Measurements from ENCODE around the gene CAMKMT. TPM values are rescaled to one million over a fixed set of nuclear protein-coding genes. Genes with fewer than 3 reads are reported as not detected.

The CAMKMT gene
- total RNA-seq, 4 donors from 2014 or later: 2.9 to 18.8 (median 11.2) TPM

DNA sequence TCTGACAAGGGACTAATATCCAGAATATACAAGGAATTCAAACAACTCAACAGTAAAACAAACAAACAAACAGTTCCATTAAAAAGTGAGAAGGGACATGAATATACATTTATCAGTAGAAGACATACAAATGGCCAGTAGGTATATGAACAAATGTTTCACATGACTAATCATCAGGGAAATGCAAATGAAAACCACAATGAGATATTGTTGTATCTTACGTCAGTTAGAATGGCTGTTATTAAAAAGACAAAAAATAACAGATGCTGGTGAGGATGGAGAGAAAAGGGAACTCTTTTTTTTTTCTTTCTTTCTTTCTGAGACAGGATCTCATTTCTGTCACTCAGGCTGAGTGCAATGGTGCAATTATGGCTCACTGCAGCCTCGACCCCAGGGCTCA is 175.5 kb downstream of the CAMKMT start:
- Histone ChIP-seq H3K27me3 (no peaks in the 10 kb centered on the region), H3K4me3 (no peak overlapping the region), H3K9me3 (no peaks in the 10 kb centered on the region), H3K36me3 (no peaks in the 10 kb centered on the region), H3K27ac (no peak overlapping the region), H3K4me1 (no peaks in the 10 kb centered on the region)
- intact Hi-C loops (cut with DNase I; ENCODE audit: low total_unique reads): no loop called here
- no peak for DNase-seq
- TF ChIP-seq POLR2A (IDR thresholded peaks at IDR 0.05): no peak
- TF ChIP-seq, protein P1, sequence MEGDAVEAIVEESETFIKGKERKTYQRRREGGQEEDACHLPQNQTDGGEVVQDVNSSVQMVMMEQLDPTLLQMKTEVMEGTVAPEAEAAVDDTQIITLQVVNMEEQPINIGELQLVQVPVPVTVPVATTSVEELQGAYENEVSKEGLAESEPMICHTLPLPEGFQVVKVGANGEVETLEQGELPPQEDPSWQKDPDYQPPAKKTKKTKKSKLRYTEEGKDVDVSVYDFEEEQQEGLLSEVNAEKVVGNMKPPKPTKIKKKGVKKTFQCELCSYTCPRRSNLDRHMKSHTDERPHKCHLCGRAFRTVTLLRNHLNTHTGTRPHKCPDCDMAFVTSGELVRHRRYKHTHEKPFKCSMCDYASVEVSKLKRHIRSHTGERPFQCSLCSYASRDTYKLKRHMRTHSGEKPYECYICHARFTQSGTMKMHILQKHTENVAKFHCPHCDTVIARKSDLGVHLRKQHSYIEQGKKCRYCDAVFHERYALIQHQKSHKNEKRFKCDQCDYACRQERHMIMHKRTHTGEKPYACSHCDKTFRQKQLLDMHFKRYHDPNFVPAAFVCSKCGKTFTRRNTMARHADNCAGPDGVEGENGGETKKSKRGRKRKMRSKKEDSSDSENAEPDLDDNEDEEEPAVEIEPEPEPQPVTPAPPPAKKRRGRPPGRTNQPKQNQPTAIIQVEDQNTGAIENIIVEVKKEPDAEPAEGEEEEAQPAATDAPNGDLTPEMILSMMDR (IDR thresholded peaks at IDR 0.05): no peak

DNA sequence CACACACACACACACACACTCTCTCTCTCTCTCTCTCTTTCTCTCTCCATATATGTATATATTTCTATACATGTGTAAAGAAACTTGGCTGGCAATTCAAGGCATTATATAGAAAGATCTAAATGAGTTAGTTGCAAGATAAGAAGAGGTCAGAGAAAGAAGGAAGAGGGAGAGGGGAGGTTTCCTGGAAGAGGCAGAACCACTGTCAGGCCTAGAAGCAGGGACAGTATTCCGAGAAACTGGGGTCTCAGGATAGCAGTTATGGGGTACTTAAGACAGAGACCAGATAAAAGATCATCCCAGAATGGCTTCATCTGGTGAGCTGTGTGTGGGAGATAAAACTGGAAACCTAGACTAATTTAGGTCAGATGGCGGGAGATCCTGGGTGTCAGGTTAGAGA is 180.8 kb downstream of the CAMKMT start:
- no peaks in the 10 kb centered on the region for H3K27me3 ChIP-seq
- no peak for TF ChIP-seq POLR2A (IDR thresholded peaks at IDR 0.05)
- TF ChIP-seq, protein P1 (IDR thresholded peaks at IDR 0.05): no peak
- H3K36me3 ChIP-seq: no peaks in the 10 kb centered on the region
- H3K27ac ChIP-seq: no peak overlapping the region
- no peak overlapping the region for H3K4me3 ChIP-seq
- H3K9me3 ChIP-seq: no peaks in the 10 kb centered on the region
- no peak for DNase-seq
- no peaks in the 10 kb centered on the region for H3K4me1 ChIP-seq
- intact Hi-C loops (cut with DNase I; ENCODE audit: low total_unique reads): no loop called here

DNA sequence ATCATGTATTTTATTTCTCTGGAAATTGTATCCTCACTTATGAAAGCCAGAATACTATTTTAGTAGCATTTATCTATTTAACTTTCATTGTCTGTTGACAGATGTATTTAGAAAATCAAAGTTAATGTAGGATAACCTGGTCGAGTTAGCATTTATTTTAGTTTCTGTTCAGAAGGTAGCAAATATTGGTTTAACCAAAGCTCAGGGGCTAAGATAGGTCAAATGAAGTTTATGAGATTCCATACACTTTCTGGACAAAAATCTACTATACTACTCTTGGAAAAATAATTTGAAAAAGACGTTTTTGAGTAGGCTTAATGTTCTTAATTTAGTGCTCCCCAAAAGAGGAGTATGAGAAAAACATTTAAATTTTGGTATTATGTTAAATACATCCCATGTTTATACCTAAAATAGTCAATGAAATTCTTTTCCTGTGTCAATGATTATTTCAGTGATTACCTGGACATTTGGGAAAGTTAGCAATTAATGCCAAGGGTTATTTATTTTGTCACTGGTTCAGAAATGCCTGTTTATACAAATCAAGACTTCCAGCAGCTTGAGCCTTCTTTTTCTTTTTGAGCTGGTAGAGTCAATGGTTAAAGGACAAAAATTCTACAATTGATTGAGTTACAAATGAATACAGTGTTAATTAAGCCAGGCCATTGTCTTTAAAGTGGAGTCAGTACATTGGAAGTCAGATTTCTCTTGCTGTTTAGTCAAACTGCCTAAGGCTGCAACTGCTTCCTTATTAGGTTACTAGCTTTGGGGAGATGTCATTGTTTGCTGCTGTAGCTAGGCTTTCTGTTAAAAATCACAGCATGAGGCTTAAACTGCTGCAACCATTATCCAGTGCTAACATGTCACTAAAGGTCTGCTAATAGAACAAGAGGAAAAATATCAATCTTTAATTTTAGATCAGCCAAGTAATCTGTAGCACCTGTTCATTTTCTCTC is 182.3 kb downstream of the CAMKMT start:
- H3K27ac ChIP-seq: no peak overlapping the region
- TF ChIP-seq POLR2A (IDR thresholded peaks at IDR 0.05): no peak
- TF ChIP-seq, protein P1 (IDR thresholded peaks at IDR 0.05): no peak
- intact Hi-C loops (cut with DNase I; ENCODE audit: low total_unique reads): no loop called here

DNA sequence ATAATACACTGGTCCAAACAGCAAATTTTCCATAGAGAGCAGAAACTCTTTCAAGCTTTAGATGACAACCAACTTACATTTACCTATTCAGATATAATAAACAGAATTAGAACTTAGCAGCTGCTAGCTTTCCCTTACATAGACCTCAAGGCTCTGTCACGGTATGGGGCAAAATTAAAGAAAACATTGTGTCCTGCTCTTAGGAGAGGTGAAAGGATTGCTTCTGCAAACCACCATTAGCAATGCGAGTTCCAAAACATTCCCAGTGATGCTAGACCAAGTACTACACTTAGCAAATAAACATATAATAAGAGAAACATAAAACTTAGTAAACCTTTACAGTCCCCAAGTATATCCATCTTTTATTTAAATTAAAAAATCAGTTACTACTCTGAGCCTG is 183.3 kb downstream of the CAMKMT start:
- intact Hi-C loops (cut with DNase I; ENCODE audit: low total_unique reads): no loop called here
- Histone ChIP-seq H3K4me1 (no peaks in the 10 kb centered on the region), H3K27ac (no peak overlapping the region), H3K9me3 (no peaks in the 10 kb centered on the region), H3K27me3 (no peaks in the 10 kb centered on the region), H3K4me3 (no peak overlapping the region), H3K36me3 (no peaks in the 10 kb centered on the region)
- no peak for DNase-seq
- TF ChIP-seq POLR2A (IDR thresholded peaks at IDR 0.05): no peak
- TF ChIP-seq, protein P1 (IDR thresholded peaks at IDR 0.05): no peak

More for the DNA sequence above, 182.3 kb downstream of the CAMKMT start:
- no peaks in the 10 kb centered on the region for H3K4me1 ChIP-seq
- no peaks in the 10 kb centered on the region for H3K9me3 ChIP-seq
- no peak overlapping the region for H3K4me3 ChIP-seq
- DNase-seq: no peak
- H3K36me3 ChIP-seq: no peaks in the 10 kb centered on the region
- no peaks in the 10 kb centered on the region for H3K27me3 ChIP-seq

DNA sequence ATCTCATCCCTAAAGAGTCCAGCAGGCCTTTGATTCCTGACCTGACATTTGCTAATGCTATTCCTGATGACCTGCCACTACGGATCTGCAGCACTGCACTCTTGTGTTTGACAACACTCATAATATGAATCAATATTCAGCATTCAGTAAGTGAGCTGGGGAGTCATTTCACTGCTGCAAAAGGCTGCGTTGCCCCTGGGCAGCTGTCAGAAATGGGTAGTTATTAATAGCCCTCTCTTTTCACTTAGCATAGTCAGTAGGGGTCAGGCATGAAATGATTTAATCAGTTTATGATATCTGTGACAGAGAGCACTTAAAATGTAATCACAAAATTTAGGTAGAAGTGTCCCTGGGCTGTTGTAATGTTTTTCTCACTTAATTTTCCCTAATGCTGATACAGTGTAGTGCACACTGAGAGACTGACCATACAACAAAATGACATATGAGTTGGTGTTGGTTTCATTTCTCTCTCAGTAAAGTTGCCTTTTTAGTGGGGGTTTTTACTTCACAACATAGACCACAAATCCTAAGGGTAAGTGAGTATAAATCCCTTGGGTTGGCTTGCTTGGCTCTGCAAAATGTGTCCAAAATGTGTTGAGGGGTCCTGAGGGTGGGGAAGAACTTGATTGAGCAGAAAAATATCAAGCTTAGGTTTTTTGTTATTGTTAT is 184.8 kb downstream of the CAMKMT start:
- H3K9me3 ChIP-seq: no peaks in the 10 kb centered on the region
- no peak overlapping the region for H3K27ac ChIP-seq
- DNase-seq: no peak
- no peaks in the 10 kb centered on the region for H3K4me1 ChIP-seq
- intact Hi-C loops (cut with DNase I; ENCODE audit: low total_unique reads): no loop called here
- TF ChIP-seq POLR2A (IDR thresholded peaks at IDR 0.05): no peak
- TF ChIP-seq, protein P1 (IDR thresholded peaks at IDR 0.05): no peak
- no peaks in the 10 kb centered on the region for H3K27me3 ChIP-seq
- no peak overlapping the region for H3K4me3 ChIP-seq
- H3K36me3 ChIP-seq: no peaks in the 10 kb centered on the region
